GM12874 (cell line): ENCODE results near the gene SPPL3.

Source experiments
- TF ChIP-seq, protein P1 (sequence below): IDR thresholded peaks from 2 replicates; pipeline ENCODE4 v1.5.1; 2011; ENCODE audit warnings: low read depth, mild to moderate bottlenecking, control low read depth, low read length, moderate library complexity; ENCODE audit not compliant: insufficient read depth

SPPL3 gene

DNA sequence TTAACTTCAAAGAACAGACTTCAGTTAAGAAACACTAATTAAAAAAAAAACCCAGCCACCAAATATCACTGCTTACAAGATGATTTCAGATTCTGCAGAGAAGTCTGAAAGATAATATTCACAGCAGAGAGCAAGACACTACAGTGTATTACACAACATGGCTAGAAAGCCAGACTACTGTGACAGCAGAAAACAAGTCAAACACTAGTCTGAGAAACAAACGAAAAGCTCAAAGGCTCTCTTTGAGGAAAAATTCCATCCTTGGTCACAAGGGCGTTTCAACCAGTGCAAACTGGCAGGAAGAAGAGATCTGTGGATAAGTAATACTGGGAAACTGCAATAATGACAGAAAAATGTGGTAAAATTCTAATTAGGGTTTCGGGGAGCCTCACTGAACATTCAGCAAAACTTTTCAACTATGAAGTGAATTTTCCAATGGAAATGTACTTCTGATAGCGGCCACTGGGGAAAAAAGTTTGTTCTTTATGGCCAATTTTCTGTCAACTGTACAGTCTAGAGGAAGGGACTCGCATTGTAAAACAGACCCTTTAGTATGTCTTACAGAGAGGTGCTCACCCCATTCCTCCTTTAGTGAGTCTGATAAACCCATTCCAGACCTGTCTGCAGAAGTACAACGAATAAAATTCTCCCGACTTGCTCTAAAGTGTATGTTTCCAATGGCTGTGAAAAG lies 128.2 kb downstream of the SPPL3 start:
- TF ChIP-seq, protein P1, sequence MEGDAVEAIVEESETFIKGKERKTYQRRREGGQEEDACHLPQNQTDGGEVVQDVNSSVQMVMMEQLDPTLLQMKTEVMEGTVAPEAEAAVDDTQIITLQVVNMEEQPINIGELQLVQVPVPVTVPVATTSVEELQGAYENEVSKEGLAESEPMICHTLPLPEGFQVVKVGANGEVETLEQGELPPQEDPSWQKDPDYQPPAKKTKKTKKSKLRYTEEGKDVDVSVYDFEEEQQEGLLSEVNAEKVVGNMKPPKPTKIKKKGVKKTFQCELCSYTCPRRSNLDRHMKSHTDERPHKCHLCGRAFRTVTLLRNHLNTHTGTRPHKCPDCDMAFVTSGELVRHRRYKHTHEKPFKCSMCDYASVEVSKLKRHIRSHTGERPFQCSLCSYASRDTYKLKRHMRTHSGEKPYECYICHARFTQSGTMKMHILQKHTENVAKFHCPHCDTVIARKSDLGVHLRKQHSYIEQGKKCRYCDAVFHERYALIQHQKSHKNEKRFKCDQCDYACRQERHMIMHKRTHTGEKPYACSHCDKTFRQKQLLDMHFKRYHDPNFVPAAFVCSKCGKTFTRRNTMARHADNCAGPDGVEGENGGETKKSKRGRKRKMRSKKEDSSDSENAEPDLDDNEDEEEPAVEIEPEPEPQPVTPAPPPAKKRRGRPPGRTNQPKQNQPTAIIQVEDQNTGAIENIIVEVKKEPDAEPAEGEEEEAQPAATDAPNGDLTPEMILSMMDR = no peak

DNA sequence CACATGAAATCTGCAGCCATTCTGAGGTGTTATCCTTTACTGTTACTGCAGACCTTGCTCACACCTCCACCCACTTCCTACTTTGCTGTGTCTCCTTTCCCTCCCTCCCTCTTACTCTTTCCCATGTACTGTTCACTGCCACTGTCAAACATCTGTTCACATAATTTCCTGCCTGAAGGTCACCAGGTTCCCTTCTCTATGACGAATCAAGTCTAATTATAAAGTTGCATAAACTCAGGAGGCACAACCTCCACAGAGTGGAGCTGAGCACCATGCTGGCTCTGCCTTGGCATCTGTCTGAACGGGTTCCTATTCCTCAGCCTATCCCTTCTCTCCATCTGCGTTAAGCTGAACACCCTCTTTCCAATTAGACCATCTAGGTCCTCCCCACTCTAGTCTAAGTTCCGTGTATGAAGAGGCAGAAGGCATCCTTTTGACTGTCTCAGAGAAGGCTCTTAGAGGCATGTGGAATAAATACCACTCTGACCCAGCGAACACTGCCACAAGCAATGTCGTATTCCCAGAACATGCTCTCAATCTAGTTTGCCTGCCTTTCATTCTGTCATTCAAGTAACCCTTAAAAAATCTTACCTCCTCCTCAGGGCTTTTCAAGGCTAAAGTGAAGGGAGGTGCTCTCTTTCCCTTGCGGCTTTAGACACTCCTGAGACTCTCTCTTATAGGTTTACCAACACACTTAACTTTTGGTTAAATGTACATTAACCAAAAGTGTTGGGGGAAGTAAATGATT lies 129.8 kb downstream of the SPPL3 start:
- TF ChIP-seq, protein P1 = no peak

DNA sequence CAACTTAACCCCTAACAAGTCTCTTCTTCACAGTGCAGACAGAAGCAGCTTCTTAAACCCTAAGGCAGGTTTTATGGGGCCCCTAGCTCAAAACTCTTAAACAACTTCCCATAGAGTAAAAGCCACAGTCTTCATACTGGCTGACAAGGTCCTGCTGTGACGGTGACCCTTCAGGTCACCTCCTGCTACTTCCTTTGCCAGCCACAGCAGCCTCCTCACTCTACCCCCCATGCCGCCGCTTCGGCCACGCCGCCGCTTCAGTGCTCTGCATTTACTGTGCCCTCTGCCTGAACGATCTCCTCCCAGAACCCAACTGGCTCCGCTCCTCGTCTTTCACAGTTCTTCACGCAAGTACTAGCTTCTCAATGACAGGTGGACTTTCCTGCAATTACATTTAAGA lies 133.1 kb downstream of the SPPL3 start:
- TF ChIP-seq, protein P1 = no peak

DNA sequence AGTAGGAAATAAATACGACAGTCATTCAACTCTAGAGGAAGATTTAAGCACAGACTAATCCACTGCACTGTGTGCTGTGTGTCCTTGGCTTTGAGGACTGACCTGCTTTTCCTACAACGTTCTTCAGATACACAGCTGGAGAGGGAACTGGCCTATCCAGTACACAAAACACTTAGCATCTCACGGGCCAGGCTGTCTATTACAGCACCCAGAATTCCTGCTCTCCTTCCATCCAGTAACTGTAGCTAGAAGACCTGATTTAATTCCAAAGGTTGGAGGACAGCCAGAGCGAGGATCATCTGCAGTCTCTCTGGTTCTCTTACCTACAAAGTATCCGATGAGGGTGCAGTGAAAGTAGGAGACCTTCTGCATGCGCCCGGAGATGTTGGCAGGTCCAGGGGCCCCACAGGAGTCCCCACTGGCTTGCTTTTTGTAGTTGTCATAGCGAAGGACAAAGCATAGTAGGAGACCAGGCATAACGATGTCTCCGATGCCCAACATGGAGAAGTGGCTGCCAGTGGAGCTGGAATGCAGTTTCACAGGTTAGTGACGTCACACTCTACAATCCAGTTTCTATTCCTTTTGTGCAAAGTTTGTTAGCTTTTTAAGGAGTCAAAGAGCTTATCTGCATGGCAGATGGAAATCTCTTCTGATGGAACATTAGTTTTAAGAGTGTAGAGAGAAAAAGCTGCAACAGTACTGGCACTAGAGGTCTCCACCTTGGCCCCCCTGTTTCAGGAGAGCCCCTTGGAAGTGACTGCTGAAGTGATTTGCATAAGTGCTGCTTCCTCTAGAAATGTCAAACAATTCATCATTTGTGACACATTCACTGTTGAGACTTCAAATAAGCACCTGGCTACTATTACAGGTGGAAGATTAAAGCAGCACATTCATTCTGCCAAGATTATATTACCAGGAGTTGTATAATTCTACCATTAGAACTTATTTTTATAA lies 136.8 kb downstream of the SPPL3 start:
- TF ChIP-seq, protein P1 = no peak

DNA sequence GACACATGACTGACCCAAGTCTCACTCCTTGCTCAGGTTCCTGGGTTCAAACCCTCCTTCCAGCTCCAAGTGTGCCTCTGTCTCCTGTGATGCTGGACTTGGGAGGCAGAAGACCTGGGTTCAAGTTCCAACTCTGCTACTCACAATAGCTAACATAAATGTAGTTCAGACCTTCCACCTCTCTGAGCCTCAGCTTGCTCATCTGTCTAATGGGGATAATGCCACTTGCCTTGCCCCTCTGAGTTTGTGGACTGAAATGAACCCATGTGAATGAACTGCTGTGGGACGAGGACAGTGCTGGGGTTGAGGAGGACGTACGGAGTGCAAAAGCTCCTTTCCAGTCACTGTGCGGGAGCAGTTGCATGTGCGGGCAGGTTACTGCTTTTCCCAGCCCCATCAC lies 137.6 kb downstream of the SPPL3 start:
- TF ChIP-seq, protein P1 = no peak

DNA sequence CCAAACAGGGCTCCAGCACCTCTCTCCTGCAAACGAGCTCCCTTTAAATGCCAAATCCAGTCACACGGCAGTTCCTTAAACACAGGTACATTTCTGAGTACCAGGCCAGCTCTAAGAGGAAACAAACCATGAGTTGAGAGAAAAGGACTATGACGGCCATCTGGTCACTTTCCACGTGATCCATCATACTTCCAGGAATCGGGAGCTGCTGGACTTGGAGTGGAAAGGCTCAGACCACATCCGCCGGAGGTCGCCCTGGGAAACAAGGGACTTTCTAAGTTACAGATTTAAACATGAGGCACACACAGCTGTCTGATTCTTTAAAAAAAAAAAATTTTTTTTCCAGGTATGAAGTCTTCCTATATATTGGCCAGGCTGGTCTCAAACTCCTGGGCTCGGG lies 139.3 kb downstream of the SPPL3 start:
- TF ChIP-seq, protein P1 = no peak

DNA sequence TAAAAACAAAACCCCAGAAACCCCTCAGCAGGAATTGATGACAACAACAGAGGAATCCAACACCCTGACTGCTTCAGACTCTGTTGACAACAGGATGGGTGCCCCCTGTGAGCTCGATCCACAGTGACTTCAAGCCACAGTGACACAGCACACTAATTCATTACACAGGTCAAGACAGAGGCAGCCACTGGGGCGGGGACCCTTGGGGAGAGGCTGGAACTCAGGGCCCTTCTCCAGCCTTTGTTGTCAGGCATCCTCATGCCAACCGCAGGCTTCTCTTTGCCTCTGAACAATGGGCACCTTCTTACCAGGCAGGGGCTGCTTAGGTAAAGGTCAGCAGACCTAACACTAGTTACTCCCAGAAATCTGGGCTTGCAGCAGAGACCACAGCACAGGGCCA lies 140.9 kb downstream of the SPPL3 start:
- TF ChIP-seq, protein P1 = no peak
